Measurements from ENCODE around the gene LAIR2.

DNA sequence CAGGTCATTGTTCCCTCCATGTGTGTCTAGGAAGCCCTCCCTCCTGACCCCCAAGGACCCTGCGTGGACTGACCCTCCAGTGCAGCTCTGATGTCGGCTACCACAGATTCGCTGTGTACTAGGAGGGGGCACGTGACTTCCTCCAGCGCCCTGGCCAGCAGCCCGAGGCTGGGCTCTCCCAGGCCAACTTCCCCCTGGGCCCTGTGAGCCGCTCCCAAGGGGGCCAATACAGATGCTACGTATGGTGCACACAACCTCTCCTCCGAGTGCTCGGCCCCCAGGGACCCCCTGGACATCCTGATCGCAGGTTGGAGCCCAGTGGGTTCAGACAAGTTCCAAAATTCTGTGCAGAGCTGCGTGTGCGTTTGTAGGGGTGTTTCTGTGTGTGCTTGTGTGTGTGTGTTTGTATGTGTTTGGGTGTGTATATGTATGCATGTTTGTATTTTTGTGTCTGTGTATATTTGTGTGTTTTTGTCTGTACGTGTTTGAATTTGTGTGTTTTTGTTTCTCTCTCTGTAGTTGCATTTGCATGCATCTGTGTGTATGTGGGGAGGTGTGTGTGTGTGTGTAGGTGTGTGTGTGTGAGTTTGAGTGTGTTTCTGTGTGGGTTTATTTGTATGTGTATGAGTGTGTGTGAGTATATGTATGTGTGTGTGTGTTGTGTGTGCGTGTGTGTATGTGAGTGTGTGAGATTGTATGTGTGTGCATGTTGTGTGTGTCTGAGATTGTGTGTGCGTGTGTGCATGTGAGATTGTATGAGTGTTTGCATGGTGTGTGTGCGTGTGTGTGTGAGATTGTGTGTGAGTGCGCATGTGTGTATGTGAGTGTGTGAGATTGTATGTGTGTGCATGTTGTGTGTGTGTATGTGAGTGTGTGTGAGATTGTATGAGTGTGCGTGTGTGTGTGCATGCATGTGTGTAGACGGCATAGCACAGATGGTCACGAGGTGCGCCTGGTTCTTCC lies 49.6 kb downstream of the LAIR2 start:
- no peak for TF ChIP-seq POLR2A (IDR thresholded peaks at IDR 0.05)
- TF ChIP-seq, protein P1, sequence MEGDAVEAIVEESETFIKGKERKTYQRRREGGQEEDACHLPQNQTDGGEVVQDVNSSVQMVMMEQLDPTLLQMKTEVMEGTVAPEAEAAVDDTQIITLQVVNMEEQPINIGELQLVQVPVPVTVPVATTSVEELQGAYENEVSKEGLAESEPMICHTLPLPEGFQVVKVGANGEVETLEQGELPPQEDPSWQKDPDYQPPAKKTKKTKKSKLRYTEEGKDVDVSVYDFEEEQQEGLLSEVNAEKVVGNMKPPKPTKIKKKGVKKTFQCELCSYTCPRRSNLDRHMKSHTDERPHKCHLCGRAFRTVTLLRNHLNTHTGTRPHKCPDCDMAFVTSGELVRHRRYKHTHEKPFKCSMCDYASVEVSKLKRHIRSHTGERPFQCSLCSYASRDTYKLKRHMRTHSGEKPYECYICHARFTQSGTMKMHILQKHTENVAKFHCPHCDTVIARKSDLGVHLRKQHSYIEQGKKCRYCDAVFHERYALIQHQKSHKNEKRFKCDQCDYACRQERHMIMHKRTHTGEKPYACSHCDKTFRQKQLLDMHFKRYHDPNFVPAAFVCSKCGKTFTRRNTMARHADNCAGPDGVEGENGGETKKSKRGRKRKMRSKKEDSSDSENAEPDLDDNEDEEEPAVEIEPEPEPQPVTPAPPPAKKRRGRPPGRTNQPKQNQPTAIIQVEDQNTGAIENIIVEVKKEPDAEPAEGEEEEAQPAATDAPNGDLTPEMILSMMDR (IDR thresholded peaks at IDR 0.05), result no peak
